Parathyroid adenoma (tissue), 2 donors: ENCODE data around the gene HEMGN.
A peak's percentile ranks its signal among the peaks of the same experiment; 100 is the strongest.

Source experiments
- H2AFZ ChIP-seq: fragments of 300-600 bp; sonication (generic); one replicate; pipeline ENCODE4 v1.7.0; 2017; ENCODE audit warnings: antibody characterized with exemption, mild to moderate bottlenecking
- H3K27ac ChIP-seq: fragments of 300-600 bp; sonication (generic); one replicate; pipeline ENCODE4 v1.7.0; 2017
- H3K27me3 ChIP-seq: fragments of 300-600 bp; sonication (generic); one replicate; pipeline ENCODE4 v1.7.0; 2017; ENCODE audit warnings: low read length; ENCODE audit not compliant: control insufficient read depth, insufficient read depth
- H3K36me3 ChIP-seq: fragments of 300-600 bp; sonication (generic); one replicate; pipeline ENCODE4 v1.7.0; 2017; ENCODE audit warnings: low read length; ENCODE audit not compliant: control insufficient read depth, insufficient read depth
- H3K4me1 ChIP-seq: fragments of 300-600 bp; sonication (generic); one replicate; pipeline ENCODE4 v1.7.0; 2017; ENCODE audit warnings: control low read depth
- H3K4me2 ChIP-seq: fragments of 300-600 bp; sonication (generic); one replicate; pipeline ENCODE4 v1.7.0; 2017; ENCODE audit warnings: low read length
- H3K4me3 ChIP-seq: fragments of 300-600 bp; sonication (generic); one replicate; pipeline ENCODE4 v1.7.0; 2017; ENCODE audit warnings: low read depth, low read length
- H3K79me2 ChIP-seq: fragments of 300-600 bp; sonication (generic); one replicate; pipeline ENCODE4 v1.7.0; 2017; ENCODE audit warnings: control low read depth
- H3K9ac ChIP-seq: fragments of 300-600 bp; sonication (generic); one replicate; pipeline ENCODE4 v1.7.0; 2017; ENCODE audit warnings: mild to moderate bottlenecking
- H3K9me3 ChIP-seq: fragments of 300-600 bp; sonication (generic); one replicate; pipeline ENCODE4 v1.7.0; 2017; ENCODE audit warnings: low read length; ENCODE audit not compliant: control insufficient read depth
- TF ChIP-seq, protein P1 (sequence below): fragments of 300-600 bp; sonication (generic); IDR thresholded peaks from one replicate; pipeline ENCODE4 v1.7.0; 2017; ENCODE audit warnings: antibody characterized with exemption, mild to moderate bottlenecking
- donor health status: primary hyperparathyroidism.

The HEMGN gene

DNA sequence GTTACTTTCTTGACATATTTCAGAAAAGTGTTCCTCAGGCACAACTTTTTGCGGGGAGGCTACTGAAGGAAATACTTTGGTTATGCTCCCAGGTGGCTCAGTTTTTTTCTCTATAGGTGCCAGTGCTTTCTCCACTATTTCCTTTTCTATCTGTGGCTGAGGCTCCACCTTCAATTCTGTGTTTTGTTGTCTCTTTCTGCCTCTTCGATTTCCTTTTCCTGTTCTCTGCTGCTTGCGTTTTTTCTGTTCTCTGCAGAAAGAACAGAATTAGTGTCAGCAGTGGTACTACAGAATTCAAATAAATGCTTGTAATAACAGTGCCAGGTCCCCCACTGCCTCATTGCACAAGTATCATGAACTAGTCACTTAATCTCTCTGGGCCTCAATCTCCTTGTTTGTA is 7.0 kb downstream of the HEMGN start:
- no peaks in the 10 kb centered on the region for H3K9me3 ChIP-seq
- H3K4me2 ChIP-seq: no peak overlapping the region
- no peak overlapping the region for H3K9ac ChIP-seq
- no peaks in the 10 kb centered on the region for H3K36me3 ChIP-seq
- H3K4me1 ChIP-seq: no peaks in the 10 kb centered on the region
- no peak overlapping the region for H2AFZ ChIP-seq
- H3K27me3 ChIP-seq: no peaks in the 10 kb centered on the region
- no peak overlapping the region for H3K27ac ChIP-seq
- TF ChIP-seq, protein P1, sequence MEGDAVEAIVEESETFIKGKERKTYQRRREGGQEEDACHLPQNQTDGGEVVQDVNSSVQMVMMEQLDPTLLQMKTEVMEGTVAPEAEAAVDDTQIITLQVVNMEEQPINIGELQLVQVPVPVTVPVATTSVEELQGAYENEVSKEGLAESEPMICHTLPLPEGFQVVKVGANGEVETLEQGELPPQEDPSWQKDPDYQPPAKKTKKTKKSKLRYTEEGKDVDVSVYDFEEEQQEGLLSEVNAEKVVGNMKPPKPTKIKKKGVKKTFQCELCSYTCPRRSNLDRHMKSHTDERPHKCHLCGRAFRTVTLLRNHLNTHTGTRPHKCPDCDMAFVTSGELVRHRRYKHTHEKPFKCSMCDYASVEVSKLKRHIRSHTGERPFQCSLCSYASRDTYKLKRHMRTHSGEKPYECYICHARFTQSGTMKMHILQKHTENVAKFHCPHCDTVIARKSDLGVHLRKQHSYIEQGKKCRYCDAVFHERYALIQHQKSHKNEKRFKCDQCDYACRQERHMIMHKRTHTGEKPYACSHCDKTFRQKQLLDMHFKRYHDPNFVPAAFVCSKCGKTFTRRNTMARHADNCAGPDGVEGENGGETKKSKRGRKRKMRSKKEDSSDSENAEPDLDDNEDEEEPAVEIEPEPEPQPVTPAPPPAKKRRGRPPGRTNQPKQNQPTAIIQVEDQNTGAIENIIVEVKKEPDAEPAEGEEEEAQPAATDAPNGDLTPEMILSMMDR: no peak
- H3K79me2 ChIP-seq: no peaks in the 10 kb centered on the region
- H3K4me3 ChIP-seq: no peak overlapping the region

DNA sequence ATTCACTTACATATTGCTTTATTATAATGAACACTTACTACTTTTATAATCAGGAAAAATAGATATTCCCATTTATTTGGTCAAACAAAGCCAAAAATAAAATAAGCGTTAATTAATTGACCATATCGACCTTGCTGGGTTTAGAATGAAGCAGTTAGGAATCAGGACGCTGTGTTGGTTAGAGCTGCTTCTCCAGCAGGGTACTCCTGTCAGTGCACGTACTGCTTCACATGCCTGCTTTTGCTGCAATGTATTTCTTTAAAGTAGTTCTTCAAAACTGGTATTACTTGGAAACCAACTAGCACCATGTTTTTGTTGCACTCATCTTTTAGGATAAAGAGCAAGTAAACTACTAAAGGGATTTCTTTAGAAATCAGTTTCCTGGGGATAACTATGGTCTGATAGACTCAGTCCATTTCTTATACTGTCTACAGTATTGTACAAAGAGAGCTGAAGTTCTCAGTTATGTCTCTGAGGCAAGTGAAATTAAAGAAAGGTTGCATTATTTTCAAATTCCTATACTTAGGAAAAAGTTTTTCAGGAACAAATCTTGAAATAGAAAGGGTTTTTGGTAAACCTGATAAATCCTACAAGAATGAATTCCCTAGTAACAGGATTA is 8.9 kb downstream of the HEMGN start:
- TF ChIP-seq, protein P1: no peak

DNA sequence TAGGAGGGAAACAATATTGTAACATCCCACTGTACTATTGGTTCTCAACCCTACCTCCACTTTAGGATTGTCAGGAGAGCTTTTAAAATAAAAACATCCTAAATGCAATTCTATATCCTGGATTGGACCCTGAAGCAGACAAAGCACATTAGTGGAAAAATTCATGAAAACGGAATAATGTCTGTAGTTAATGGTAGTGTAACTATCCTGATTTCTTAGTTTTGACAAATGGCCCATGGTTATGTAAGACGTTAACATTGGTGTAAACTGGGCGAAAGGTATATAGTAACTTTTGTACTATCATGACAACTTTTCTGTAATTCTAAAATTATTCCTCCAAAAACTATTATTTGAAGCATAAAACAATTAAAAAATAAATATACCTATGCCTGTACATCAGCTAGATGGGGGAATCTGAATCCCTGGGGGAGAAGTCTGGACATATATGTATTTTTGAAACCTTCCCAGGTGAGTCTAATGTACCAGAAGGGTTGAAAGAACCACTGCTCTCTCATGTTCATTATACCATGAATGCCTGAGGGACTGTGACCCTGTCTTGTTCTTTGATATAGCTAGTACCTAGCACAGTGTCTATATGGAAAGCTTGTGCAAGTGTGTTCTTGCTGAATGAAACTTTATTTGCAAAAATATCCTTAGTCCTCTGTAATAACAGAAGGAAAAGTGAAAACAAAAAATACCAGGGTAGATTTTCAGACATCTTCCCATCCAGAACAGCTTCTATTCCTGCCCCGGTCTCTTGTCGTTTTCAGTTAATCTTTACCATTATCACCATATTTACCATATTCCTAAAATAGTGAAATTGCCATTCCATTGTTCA is 12.3 kb downstream of the HEMGN start:
- Histone ChIP-seq H3K79me2 (no peaks in the 10 kb centered on the region), H2AFZ (no peak overlapping the region), H3K4me2 (no peak overlapping the region), H3K4me1 (no peaks in the 10 kb centered on the region), H3K9me3 (no peaks in the 10 kb centered on the region), H3K27ac (no peak overlapping the region), H3K36me3 (no peaks in the 10 kb centered on the region), H3K9ac (no peak overlapping the region), H3K4me3 (no peak overlapping the region), H3K27me3 (no peaks in the 10 kb centered on the region)
- TF ChIP-seq, protein P1: no peak

More for the DNA sequence above, 8.9 kb downstream of the HEMGN start:
- Histone ChIP-seq H3K27me3 (no peaks in the 10 kb centered on the region), H3K4me1 (no peaks in the 10 kb centered on the region), H3K27ac (no peak overlapping the region), H3K9ac (no peak overlapping the region), H3K9me3 (no peaks in the 10 kb centered on the region), H3K4me3 (no peak overlapping the region), H2AFZ (no peak overlapping the region), H3K79me2 (no peaks in the 10 kb centered on the region), H3K36me3 (no peaks in the 10 kb centered on the region), H3K4me2 (no peak overlapping the region)

DNA sequence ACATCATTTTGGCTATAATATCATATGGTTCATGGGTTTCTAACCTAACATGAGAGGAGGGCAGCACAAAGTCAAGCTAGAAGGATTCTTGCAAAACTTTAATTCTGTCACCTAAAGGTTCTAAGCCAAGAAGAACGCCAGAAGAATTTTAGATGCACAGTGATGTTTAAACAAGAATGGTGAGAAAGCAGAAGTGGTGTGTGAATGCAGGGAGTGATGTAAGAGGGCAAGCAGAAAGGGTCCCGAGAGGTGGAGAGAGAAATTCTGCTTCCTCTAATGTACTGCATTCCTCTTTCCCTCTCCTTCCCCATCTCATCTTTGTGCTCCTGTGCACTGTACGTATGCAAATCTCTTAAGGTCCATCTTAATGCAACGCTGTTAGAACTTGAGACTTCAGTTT is 13.6 kb downstream of the HEMGN start:
- Histone ChIP-seq H3K9me3 (no peaks in the 10 kb centered on the region), H3K4me3 (no peak overlapping the region), H3K27me3 (no peaks in the 10 kb centered on the region), H2AFZ (peak overlapping the region; percentile 73), H3K4me2 (no peak overlapping the region), H3K36me3 (no peaks in the 10 kb centered on the region), H3K27ac (no peak overlapping the region), H3K79me2 (no peaks in the 10 kb centered on the region), H3K9ac (no peak overlapping the region), H3K4me1 (no peaks in the 10 kb centered on the region)
- TF ChIP-seq, protein P1: no peak
